DOHH2 (cell line): Measurements from ENCODE around the gene TSSK2.

Experiments used
- H3F3A ChIP-seq: fragments of 200-600 bp; sonication (generic), shearing (Covaris generic); 2 replicates; pipeline ENCODE4 v1.6.0; 2016; ENCODE audit warnings: antibody characterized with exemption, mild to moderate bottlenecking; ENCODE audit not compliant: control insufficient read depth, insufficient read depth
- H3K27ac ChIP-seq: fragments of 200-600 bp; sonication (generic); 2 replicates; pipeline ENCODE4 v1.5.1; 2014; ENCODE audit warnings: low read depth, mild to moderate bottlenecking, low read length, moderate library complexity
- H3K27me3 ChIP-seq: fragments of 200-600 bp; sonication (generic); 2 replicates; pipeline ENCODE4 v1.6.1; 2014; ENCODE audit warnings: mild to moderate bottlenecking, low read length, mixed read lengths; ENCODE audit not compliant: control insufficient read depth
- H3K36me3 ChIP-seq: fragments of 200-600 bp; sonication (generic); 2 replicates; pipeline ENCODE4 v1.6.1; 2014; ENCODE audit warnings: mild to moderate bottlenecking, low read length, moderate library complexity, mixed read lengths; ENCODE audit not compliant: control insufficient read depth
- H3K4me1 ChIP-seq: fragments of 200-600 bp; sonication (generic); 2 replicates; pipeline ENCODE4 v1.6.1; 2014; ENCODE audit warnings: mild to moderate bottlenecking, low read length, mixed read lengths; ENCODE audit not compliant: control insufficient read depth
- H3K4me2 ChIP-seq: fragments of 200-600 bp; sonication (generic); 2 replicates; pipeline ENCODE4 v1.6.0; 2014; ENCODE audit warnings: mild to moderate bottlenecking, low read length, moderate library complexity
- H3K4me3 ChIP-seq: fragments of 200-600 bp; sonication (generic); 2 replicates; pipeline ENCODE4 v1.5.1; 2014; ENCODE audit warnings: mild to moderate bottlenecking, low read length, mixed read lengths
- H3K79me2 ChIP-seq: fragments of 200-600 bp; sonication (generic); 2 replicates; pipeline ENCODE4 v1.6.1; 2014; ENCODE audit warnings: mild to moderate bottlenecking, low read length, mixed read lengths; ENCODE audit not compliant: control insufficient read depth
- H3K9me2 ChIP-seq: fragments of 200-600 bp; sonication (generic); replicated peaks from 2 replicates; pipeline ENCODE4 v1.6.1; 2014; ENCODE audit warnings: mild to moderate bottlenecking, low read length, mixed read lengths; ENCODE audit not compliant: control insufficient read depth
- H3K9me3 ChIP-seq: fragments of 200-600 bp; sonication (generic); 2 replicates; pipeline ENCODE4 v1.6.1; 2014; ENCODE audit warnings: antibody characterized with exemption, low read length, mixed read lengths; ENCODE audit not compliant: control insufficient read depth, insufficient read depth
- H4K20me1 ChIP-seq: fragments of 200-600 bp; sonication (generic); 2 replicates; pipeline ENCODE4 v1.6.0; 2014; ENCODE audit warnings: low read depth, mild to moderate bottlenecking, antibody characterized with exemption, low read length, moderate library complexity; ENCODE audit not compliant: control insufficient read depth, insufficient read depth
- EZH2phosphoT487 ChIP-seq: fragments of 200-600 bp; sonication (generic); IDR thresholded peaks from 2 replicates; pipeline ENCODE4 v1.6.1; 2017; ENCODE audit warnings: borderline replicate concordance, mild to moderate bottlenecking, antibody characterized with exemption, low read length, moderate library complexity, mixed read lengths
- TF ChIP-seq, protein P1 (sequence below): fragments of 200-600 bp; sonication (generic); IDR thresholded peaks from one replicate; pipeline ENCODE4 v1.5.1; 2014; ENCODE audit warnings: antibody characterized with exemption, mild to moderate bottlenecking, low read depth, low read length; ENCODE audit not compliant: poor library complexity, severe bottlenecking

TSSK2 gene

DNA sequence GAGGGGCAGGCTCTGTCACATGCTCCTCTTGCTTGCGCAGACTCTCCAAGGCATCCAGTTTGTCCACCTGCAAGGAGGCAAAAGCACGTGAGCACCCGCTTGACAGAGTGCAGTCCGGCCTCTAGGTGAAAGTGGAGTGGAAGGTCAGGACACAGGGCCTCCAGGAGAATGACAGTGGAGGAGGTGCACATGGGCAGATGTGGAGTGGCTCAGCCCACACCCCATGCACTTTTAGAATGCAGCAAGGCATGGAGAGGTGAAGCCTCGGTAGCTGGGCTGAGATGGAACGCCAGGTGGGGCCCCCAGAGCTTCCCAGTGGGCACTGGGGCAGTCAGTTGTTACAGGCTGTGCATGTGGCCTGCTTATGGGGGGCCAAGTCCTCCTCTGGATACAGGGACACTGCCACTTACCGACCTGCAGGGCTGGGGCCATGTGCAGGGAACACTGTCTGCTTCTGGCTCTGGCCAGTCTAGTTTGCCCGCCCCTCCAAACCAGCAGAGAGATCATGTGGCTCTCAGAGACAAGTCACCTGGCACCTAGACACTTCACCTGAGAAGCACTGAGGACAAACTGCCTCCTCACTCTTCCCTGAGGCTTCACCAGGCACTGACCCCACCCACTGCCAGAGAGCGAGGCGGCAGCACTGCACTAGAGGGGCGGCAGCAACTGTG is 49.8 kb downstream of the TSSK2 start:
- H3F3A ChIP-seq: no peaks in the 10 kb centered on the region
- peaks cover 33% of the 10 kb centered on the region for H3K4me1 ChIP-seq
- no peak overlapping the region for H3K27ac ChIP-seq
- no peak for TF ChIP-seq EZH2phosphoT487
- TF ChIP-seq, protein P1, sequence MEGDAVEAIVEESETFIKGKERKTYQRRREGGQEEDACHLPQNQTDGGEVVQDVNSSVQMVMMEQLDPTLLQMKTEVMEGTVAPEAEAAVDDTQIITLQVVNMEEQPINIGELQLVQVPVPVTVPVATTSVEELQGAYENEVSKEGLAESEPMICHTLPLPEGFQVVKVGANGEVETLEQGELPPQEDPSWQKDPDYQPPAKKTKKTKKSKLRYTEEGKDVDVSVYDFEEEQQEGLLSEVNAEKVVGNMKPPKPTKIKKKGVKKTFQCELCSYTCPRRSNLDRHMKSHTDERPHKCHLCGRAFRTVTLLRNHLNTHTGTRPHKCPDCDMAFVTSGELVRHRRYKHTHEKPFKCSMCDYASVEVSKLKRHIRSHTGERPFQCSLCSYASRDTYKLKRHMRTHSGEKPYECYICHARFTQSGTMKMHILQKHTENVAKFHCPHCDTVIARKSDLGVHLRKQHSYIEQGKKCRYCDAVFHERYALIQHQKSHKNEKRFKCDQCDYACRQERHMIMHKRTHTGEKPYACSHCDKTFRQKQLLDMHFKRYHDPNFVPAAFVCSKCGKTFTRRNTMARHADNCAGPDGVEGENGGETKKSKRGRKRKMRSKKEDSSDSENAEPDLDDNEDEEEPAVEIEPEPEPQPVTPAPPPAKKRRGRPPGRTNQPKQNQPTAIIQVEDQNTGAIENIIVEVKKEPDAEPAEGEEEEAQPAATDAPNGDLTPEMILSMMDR: no peak
- peaks cover 18% of the 10 kb centered on the region for H3K36me3 ChIP-seq
- H4K20me1 ChIP-seq: no peaks in the 10 kb centered on the region
- no peaks in the 10 kb centered on the region for H3K9me2 ChIP-seq
- H3K27me3 ChIP-seq: no peaks in the 10 kb centered on the region; the same call in 1 of the 2 replicates
- H3K9me3 ChIP-seq: no peaks in the 10 kb centered on the region
- no peak overlapping the region for H3K4me3 ChIP-seq
- no peak overlapping the region for H3K4me2 ChIP-seq
- H3K79me2 ChIP-seq: peaks cover 25% of the 10 kb centered on the region

DNA sequence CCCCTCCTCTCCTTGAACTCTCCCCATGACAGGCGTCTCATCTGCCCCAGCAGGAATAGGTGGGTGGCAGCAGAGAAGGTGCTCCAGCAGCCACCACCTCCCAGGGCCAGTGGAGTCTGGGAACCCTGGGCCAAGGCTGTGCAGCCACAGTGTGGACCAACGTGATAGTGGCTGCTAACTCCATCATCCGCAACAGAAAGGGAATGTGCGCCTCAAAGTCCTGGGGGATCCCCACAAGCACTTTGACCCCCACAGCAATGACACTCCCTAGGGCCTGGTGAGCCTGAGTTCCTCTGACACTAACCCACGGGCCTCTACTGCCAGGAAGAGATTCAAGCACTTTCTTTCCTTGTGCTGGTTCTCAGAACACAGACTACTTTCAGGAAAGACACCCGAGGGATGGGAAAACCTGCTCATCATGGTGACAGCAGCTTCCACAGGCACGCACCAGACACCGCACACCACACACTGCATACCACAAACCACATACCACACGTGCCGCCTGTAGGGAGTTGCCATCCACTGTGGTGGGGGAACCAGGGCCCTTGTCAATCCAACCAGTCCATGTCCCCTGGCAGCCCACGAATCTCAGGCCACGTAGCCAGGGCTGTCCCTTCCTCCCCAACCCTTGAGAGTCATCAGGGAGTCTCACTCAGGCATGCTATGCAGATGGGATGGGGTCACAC is 50.8 kb downstream of the TSSK2 start:
- H3K27me3 ChIP-seq: no peaks in the 10 kb centered on the region; the same call in 1 of the 2 replicates
- peaks cover 30% of the 10 kb centered on the region for H3K4me1 ChIP-seq
- no peak overlapping the region for H3K27ac ChIP-seq

More for the DNA sequence above, 50.8 kb downstream of the TSSK2 start:
- H3K4me2 ChIP-seq: no peak overlapping the region
- peaks cover 8% of the 10 kb centered on the region for H3K36me3 ChIP-seq
- no peak overlapping the region for H3K4me3 ChIP-seq
- H3F3A ChIP-seq: no peaks in the 10 kb centered on the region
- no peaks in the 10 kb centered on the region for H3K9me3 ChIP-seq
- peaks cover 14% of the 10 kb centered on the region for H3K79me2 ChIP-seq
- no peaks in the 10 kb centered on the region for H4K20me1 ChIP-seq
- TF ChIP-seq, protein P1: no peak
- no peaks in the 10 kb centered on the region for H3K9me2 ChIP-seq
